ENCODE measurements around the gene CCND2. TPM values are rescaled to one million over a fixed set of nuclear protein-coding genes. Genes with fewer than 3 reads are reported as not detected.

Gene CCND2
- total and polyA plus RNA-seq, 2 of the 8 experiments (the other 6 are each of a cell fraction or from before 2014, with no cell fraction given) = 41.7 to 223 TPM

DNA sequence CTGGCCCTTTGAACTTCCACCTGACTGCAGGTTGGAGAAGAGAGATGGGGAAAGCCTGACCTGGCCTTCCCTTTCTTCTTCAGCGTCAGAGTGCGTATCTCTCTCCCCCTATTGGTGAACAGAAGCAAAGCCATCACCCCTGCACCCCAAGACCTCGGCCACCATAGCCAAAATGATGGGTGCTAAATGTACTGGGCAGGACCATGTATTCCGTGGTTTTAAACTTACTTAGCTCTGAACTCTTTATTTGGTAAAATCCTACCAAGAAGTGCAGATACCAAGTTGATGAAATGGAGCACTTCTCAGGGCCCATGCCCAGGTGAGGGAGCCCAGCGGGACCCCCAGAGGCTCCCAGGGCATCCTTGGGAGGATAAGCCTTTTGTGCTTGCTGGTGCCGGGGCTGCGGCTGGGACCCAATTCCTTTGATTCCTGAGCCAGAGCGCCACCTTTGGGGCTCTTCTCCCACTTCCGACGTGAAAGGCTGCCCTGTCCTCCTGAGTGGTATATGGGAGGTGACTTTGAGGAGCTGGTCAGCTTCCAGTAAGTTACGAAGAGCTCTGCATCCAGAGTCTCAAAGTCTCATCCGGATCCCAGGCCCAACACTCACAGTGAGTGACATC lies 9.4 kb downstream of the CCND2 start:
- no peak overlapping the region for H2BK12ac ChIP-seq (ENCODE audit: low read depth, low read length)
- H4K8ac ChIP-seq (ENCODE audit: extremely low read depth, insufficient read depth, low read length) = no peak overlapping the region; the same call in 1 of the 2 replicates
- no peak overlapping the region for H2BK20ac ChIP-seq (ENCODE audit: low read length)
- H3K4me2 ChIP-seq (ENCODE audit: insufficient read depth in 1 of 2, low read depth in 2 of 2, low read length in 2 of 2) = no peak overlapping the region
- no peak overlapping the region for H3K18ac ChIP-seq (ENCODE audit: extremely low read depth, low read length)
- H3K23ac ChIP-seq (ENCODE audit: insufficient read length) = no peak overlapping the region
- no peak overlapping the region for H4K5ac ChIP-seq (ENCODE audit: insufficient read length, low read depth, low read length)
- no peak overlapping the region for H3K27ac ChIP-seq (ENCODE audit: low read depth, low read length)
- FAIRE-seq = no peak
- H2AFZ ChIP-seq (ENCODE audit: low read length) = no peak overlapping the region
- no peak for TF ChIP-seq EZH2 (IDR thresholded peaks at IDR 0.05; ENCODE audit: low read depth, low read length, severe bottlenecking)
- TF ChIP-seq KDM1A (IDR thresholded peaks at IDR 0.05; ENCODE audit: borderline replicate concordance, low read length) = no peak
- TF ChIP-seq SUZ12 (IDR thresholded peaks at IDR 0.05; ENCODE audit: low read length) = no peak
- no peak for TF ChIP-seq EGR1 (IDR thresholded peaks at IDR 0.05; ENCODE audit: borderline replicate concordance, low read depth, low read length)
- TF ChIP-seq RAD21 (IDR thresholded peaks at IDR 0.05 in 1 of 2, conservative IDR thresholded peaks at IDR 0.05 in 1 of 2; ENCODE audit: low read depth in 2 of 2, low read length in 2 of 2) = peak; percentile 35 to 41; a peak in 3 of 4 replicates
- no peak for TF ChIP-seq GABPA (IDR thresholded peaks at IDR 0.05; ENCODE audit: borderline replicate concordance, insufficient read depth, low read length)
- TF ChIP-seq, protein P1, sequence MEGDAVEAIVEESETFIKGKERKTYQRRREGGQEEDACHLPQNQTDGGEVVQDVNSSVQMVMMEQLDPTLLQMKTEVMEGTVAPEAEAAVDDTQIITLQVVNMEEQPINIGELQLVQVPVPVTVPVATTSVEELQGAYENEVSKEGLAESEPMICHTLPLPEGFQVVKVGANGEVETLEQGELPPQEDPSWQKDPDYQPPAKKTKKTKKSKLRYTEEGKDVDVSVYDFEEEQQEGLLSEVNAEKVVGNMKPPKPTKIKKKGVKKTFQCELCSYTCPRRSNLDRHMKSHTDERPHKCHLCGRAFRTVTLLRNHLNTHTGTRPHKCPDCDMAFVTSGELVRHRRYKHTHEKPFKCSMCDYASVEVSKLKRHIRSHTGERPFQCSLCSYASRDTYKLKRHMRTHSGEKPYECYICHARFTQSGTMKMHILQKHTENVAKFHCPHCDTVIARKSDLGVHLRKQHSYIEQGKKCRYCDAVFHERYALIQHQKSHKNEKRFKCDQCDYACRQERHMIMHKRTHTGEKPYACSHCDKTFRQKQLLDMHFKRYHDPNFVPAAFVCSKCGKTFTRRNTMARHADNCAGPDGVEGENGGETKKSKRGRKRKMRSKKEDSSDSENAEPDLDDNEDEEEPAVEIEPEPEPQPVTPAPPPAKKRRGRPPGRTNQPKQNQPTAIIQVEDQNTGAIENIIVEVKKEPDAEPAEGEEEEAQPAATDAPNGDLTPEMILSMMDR (IDR thresholded peaks at IDR 0.05; ENCODE audit: control extremely low read depth in 1 of 3, insufficient read depth in 1 of 3, low read depth in 1 of 3, low read length in 3 of 3) = peak; percentile 29 to 37 (median 32); a peak in 3 of 4 replicates
- TF ChIP-seq YY1 (IDR thresholded peaks at IDR 0.05; ENCODE audit: low read depth, low read length) = no peak
- H4K20me1 ChIP-seq (replicated peaks in 1 of 2; ENCODE audit: control insufficient read depth in 1 of 2, insufficient read depth in 2 of 2, low read length in 2 of 2) = peaks cover 34 to 69% of the 10 kb centered on the region in 2 experiments
- peak in 1 of 2 experiments; percentile 56 for DNase-seq (ENCODE audit: low read depth in 1 of 2, low spot score in 2 of 2)
- H3K56ac ChIP-seq (replicated peaks; ENCODE audit: insufficient read length, low read depth, low read length) = no peak overlapping the region
- H3K4me1 ChIP-seq (replicated peaks in 1 of 4; ENCODE audit: control insufficient read depth in 3 of 4, insufficient read depth in 4 of 4, low read length in 3 of 4) = peaks cover 0 to 3% (median 0%) of the 10 kb centered on the region in 4 experiments; a peak in 6 of 7 replicates
- H3K9me3 ChIP-seq (ENCODE audit: insufficient read depth in 2 of 2, low read depth in 1 of 2, low read length in 1 of 2) = no peaks in the 10 kb centered on the region
- H2BK120ac ChIP-seq (replicated peaks; ENCODE audit: low read depth, low read length) = no peak overlapping the region
- H3K27me3 ChIP-seq (replicated peaks in 1 of 4; ENCODE audit: control insufficient read depth in 3 of 4, extremely low read depth in 1 of 4, insufficient read depth in 3 of 4, low read length in 3 of 4) = no peaks in the 10 kb centered on the region
- WGBS, 2 experiments (ENCODE audit: extremely low coverage in 1 of 2, insufficient coverage in 1 of 2, insufficient read length in 1 of 2, insufficient replicate concordance in 2 of 2, low coverage in 1 of 2, low lambda C conversion rate in 2 of 2, missing lambda C conversion rate in 1 of 2) = 75% methylated on average over 12 of the region's 12 CpGs; no CpG with 5 or more reads in 1 of the 2 experiments
- H3K36me3 ChIP-seq (ENCODE audit: control insufficient read depth in 2 of 4, insufficient read depth in 4 of 4, low read length in 3 of 4) = peaks cover 58 to 100% (median 90%) of the 10 kb centered on the region in 4 experiments
- H2AK5ac ChIP-seq (ENCODE audit: low read depth, low read length) = no peak overlapping the region
- H3K4ac ChIP-seq (replicated peaks; ENCODE audit: insufficient read length, low read depth, low read length) = no peak overlapping the region
- H4K91ac ChIP-seq (replicated peaks; ENCODE audit: insufficient read length, low read length) = no peak overlapping the region
- no peak overlapping the region for H3K4me3 ChIP-seq (ENCODE audit: extremely low read depth in 1 of 4, insufficient read depth in 2 of 4, low read depth in 3 of 4, low read length in 4 of 4)
- no peak overlapping the region for H2BK5ac ChIP-seq (ENCODE audit: low read depth, low read length)
- H3K79me2 ChIP-seq (ENCODE audit: control insufficient read depth in 1 of 2, insufficient read depth in 2 of 2, low read length in 2 of 2) = peaks cover 0 to 96% of the 10 kb centered on the region in 2 experiments; a peak in 3 of 4 replicates
- peaks cover 34% of the 10 kb centered on the region for H3K79me1 ChIP-seq (ENCODE audit: low read depth, low read length)
- no peak overlapping the region for H2BK15ac ChIP-seq (ENCODE audit: low read length)
- H3K23me2 ChIP-seq (ENCODE audit: low read depth, low read length) = no peaks in the 10 kb centered on the region
- H3K9ac ChIP-seq (replicated peaks in 1 of 4; ENCODE audit: extremely low read depth in 1 of 4, low read depth in 3 of 4, low read length in 3 of 4) = no peak overlapping the region
- H3K14ac ChIP-seq (ENCODE audit: insufficient read length) = no peak overlapping the region
- ChIA-PET POLR2A (ENCODE audit: partially characterized antibody) (interaction anchor here (0.6 to 29.3 kb wide), 11 partner anchors 8 to 392 kb away, joined by 3 to 531 read pairs (median 4); partner anchors contain the start of gene CCND2), CTCF (ENCODE audit: partially characterized antibody) (interaction anchor here (0.6 to 3.4 kb wide), 31 partner anchors 9 to 436 kb away, joined by 3 to 20 read pairs (median 4); no protein-coding TSS in a partner anchor)
